PC-9 (cell line): ENCODE measurements around the gene CCL11.

Source experiments
- EZH2 ChIP-seq: fragments of 200-600 bp; sonication (generic); IDR thresholded peaks from 2 replicates; pipeline ENCODE4 v1.8.0; 2017; ENCODE audit warnings: antibody characterized with exemption, low read depth
- TF ChIP-seq, protein P1 (sequence below): fragments of 200-600 bp; sonication (generic); conservative IDR thresholded peaks from 2 replicates; pipeline ENCODE4 v1.6.1; 2017; ENCODE audit warnings: mixed run types, antibody characterized with exemption, mild to moderate bottlenecking, moderate library complexity

- no peak for TF ChIP-seq EZH2
- TF ChIP-seq, protein P1, sequence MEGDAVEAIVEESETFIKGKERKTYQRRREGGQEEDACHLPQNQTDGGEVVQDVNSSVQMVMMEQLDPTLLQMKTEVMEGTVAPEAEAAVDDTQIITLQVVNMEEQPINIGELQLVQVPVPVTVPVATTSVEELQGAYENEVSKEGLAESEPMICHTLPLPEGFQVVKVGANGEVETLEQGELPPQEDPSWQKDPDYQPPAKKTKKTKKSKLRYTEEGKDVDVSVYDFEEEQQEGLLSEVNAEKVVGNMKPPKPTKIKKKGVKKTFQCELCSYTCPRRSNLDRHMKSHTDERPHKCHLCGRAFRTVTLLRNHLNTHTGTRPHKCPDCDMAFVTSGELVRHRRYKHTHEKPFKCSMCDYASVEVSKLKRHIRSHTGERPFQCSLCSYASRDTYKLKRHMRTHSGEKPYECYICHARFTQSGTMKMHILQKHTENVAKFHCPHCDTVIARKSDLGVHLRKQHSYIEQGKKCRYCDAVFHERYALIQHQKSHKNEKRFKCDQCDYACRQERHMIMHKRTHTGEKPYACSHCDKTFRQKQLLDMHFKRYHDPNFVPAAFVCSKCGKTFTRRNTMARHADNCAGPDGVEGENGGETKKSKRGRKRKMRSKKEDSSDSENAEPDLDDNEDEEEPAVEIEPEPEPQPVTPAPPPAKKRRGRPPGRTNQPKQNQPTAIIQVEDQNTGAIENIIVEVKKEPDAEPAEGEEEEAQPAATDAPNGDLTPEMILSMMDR: no peak
Observed at GRCh38 chr17:34236281-34236892, 49.2 kb upstream of the CCL11 start.
